ENCODE measurements around the gene RNF152.

DNA sequence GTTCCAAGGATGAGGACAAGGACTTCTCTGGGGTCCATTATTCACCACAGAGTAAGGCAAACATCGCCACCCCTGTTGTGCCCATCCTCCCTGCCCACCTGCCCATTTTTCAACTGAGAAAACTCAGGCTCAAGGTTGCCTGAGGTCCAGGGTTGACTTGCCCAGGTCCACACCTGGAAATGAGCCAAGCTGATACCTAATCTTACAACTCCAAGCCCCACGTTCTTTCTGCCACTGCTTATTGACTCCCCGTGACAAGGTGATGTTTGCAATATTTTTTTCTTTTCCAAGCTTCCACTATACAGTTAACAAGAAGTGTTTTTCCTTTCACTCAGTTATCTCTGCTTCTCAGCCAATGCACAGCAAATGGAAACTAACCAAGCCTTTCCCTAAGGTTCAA is 39.0 kb downstream of the RNF152 start:
- TF ChIP-seq, protein P1, sequence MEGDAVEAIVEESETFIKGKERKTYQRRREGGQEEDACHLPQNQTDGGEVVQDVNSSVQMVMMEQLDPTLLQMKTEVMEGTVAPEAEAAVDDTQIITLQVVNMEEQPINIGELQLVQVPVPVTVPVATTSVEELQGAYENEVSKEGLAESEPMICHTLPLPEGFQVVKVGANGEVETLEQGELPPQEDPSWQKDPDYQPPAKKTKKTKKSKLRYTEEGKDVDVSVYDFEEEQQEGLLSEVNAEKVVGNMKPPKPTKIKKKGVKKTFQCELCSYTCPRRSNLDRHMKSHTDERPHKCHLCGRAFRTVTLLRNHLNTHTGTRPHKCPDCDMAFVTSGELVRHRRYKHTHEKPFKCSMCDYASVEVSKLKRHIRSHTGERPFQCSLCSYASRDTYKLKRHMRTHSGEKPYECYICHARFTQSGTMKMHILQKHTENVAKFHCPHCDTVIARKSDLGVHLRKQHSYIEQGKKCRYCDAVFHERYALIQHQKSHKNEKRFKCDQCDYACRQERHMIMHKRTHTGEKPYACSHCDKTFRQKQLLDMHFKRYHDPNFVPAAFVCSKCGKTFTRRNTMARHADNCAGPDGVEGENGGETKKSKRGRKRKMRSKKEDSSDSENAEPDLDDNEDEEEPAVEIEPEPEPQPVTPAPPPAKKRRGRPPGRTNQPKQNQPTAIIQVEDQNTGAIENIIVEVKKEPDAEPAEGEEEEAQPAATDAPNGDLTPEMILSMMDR (IDR thresholded peaks at IDR 0.05; ENCODE audit: low read depth, low read length, poor library complexity, severe bottlenecking): no peak
- TF ChIP-seq EZH2phosphoT487 (IDR thresholded peaks at IDR 0.05; ENCODE audit: borderline replicate concordance, low read length): no peak

Measured in DOHH2 (cell line).